ENCODE results near the gene CERK. TPM values are rescaled to one million over a fixed set of nuclear protein-coding genes. Genes with fewer than 3 reads are reported as not detected.

The CERK gene
- total RNA-seq, 1 experiment from 2014 or later: 30.9 TPM

DNA sequence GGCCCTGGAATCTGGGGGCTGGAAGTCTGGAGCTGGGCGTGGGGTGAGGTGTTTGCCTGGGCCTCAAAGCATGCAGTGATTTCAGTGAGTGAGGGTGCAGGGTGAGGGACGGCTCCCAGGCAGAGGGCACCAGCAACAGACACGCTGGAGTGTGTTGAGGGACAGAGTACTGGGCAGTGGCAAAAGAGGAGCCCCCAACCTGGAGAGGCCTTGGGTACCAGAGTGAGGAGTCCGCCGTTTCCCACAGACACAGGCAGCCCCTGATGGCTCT is 12.4 kb upstream of the CERK start:
- peaks cover 12% of the 10 kb centered on the region for H3K4me1 ChIP-seq (ENCODE audit: control insufficient read depth, insufficient read depth, low read length)
- no TSS peak for BruUV-seq (replicated peaks)
- CTCF ChIA-PET: no interaction called here
- intact Hi-C loops (cut with micrococcal nuclease; ENCODE audit: unreplicated experiment): no loop called here
- H3K27ac ChIP-seq (ENCODE audit: low read length): no peak overlapping the region
- no peaks in the 10 kb centered on the region for H3K9me3 ChIP-seq (ENCODE audit: control insufficient read depth, insufficient read depth, low read depth, low read length)
- DNase-seq (ENCODE audit: low read depth, low spot score): no peak
- POLR2A ChIA-PET: no interaction called here
- in situ Hi-C loops (cut with HindIII; ENCODE audit: low pct_unique_long_range_greater_than_20kb, low sequenced_read_pairs): no loop called here
- no peaks in the 10 kb centered on the region for H3K27me3 ChIP-seq (ENCODE audit: control insufficient read depth, insufficient read depth, low read length)
- no peaks in the 10 kb centered on the region for H3K36me3 ChIP-seq (ENCODE audit: control insufficient read depth, insufficient read depth, low read length)
- no peak for ATAC-seq
- TF ChIP-seq TCF7L2 (IDR thresholded peaks at IDR 0.05; ENCODE audit: low read depth, low read length) (no peak), SIN3A (IDR thresholded peaks at IDR 0.05; ENCODE audit: borderline replicate concordance, insufficient read depth, low read depth, low read length) (no peak), POLR2AphosphoS5 (IDR thresholded peaks at IDR 0.05; ENCODE audit: low read depth, low read length) (no peak)
- TF ChIP-seq, protein P1, sequence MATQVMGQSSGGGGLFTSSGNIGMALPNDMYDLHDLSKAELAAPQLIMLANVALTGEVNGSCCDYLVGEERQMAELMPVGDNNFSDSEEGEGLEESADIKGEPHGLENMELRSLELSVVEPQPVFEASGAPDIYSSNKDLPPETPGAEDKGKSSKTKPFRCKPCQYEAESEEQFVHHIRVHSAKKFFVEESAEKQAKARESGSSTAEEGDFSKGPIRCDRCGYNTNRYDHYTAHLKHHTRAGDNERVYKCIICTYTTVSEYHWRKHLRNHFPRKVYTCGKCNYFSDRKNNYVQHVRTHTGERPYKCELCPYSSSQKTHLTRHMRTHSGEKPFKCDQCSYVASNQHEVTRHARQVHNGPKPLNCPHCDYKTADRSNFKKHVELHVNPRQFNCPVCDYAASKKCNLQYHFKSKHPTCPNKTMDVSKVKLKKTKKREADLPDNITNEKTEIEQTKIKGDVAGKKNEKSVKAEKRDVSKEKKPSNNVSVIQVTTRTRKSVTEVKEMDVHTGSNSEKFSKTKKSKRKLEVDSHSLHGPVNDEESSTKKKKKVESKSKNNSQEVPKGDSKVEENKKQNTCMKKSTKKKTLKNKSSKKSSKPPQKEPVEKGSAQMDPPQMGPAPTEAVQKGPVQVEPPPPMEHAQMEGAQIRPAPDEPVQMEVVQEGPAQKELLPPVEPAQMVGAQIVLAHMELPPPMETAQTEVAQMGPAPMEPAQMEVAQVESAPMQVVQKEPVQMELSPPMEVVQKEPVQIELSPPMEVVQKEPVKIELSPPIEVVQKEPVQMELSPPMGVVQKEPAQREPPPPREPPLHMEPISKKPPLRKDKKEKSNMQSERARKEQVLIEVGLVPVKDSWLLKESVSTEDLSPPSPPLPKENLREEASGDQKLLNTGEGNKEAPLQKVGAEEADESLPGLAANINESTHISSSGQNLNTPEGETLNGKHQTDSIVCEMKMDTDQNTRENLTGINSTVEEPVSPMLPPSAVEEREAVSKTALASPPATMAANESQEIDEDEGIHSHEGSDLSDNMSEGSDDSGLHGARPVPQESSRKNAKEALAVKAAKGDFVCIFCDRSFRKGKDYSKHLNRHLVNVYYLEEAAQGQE (IDR thresholded peaks at IDR 0.05; ENCODE audit: insufficient read depth in 1 of 2, low read depth in 2 of 2, low read length in 1 of 2): no peak
- H3K4me3 ChIP-seq (ENCODE audit: low read depth in 2 of 2, low read length in 2 of 2): no peak overlapping the region

DNA sequence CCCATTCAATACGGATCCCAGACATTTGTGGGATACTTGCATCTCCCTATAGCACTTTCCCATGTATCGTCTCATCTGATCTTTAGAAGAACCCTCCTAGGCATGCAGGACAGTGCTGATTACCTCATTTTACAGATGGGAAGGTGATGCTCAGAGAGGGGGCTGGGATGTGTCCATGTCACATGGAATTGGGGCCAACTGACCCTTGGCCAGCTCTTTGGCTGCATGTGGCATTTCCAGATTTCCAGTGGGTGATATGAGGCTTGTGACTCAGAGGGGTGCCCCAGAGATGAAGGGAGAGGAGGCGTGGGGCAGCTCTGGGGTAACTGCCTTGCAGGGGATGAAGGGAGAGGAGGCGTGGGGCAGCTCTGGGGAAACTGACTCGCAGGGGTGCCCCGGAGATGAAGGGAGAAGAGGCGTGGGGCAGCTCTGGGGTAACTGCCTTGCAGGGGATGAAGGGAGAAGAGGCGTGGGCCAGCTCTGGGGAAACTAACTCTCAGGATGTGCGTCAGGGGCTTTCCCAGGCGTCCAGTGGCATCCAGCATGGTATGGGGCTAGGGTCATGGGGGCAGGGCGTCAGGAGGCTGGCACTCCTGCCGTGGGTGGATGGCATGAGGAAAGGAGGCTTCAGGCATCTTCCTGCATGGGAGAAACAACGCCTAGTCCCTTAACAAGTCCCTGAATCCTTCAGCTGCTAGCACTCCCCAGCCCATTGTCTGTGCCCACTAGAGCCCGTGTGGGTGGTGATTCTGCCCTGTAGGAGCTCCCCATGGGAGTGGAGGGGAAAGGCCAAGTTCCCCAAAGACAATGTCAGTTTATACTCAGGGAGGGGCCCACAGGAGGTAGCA is 11.9 kb upstream of the CERK start:
- ATAC-seq (no peak), DNase-seq (ENCODE audit: low read depth, low spot score) (no peak)
- no peaks in the 10 kb centered on the region for H3K27me3 ChIP-seq (ENCODE audit: control insufficient read depth, insufficient read depth, low read length)
- H3K4me3 ChIP-seq (ENCODE audit: low read depth in 2 of 2, low read length in 2 of 2): no peak overlapping the region
- H3K36me3 ChIP-seq (ENCODE audit: control insufficient read depth, insufficient read depth, low read length): no peaks in the 10 kb centered on the region
- ChIA-PET POLR2A (interaction anchor here (0.7 kb wide), 1 partner anchor 9 kb away, joined by 3 read pairs; no protein-coding TSS in a partner anchor), CTCF (interaction anchor here (0.7 kb wide), 1 partner anchor 52 kb away, joined by 5 read pairs; no protein-coding TSS in a partner anchor)
- in situ Hi-C loops (cut with HindIII; ENCODE audit: low pct_unique_long_range_greater_than_20kb, low sequenced_read_pairs) (no loop called here), intact Hi-C loops (cut with micrococcal nuclease; ENCODE audit: unreplicated experiment) (no loop called here)
- H3K9me3 ChIP-seq (ENCODE audit: control insufficient read depth, insufficient read depth, low read depth, low read length): no peaks in the 10 kb centered on the region
- no peak overlapping the region for H3K27ac ChIP-seq (ENCODE audit: low read length)
- peaks cover 12% of the 10 kb centered on the region for H3K4me1 ChIP-seq (ENCODE audit: control insufficient read depth, insufficient read depth, low read length)
- TF ChIP-seq TCF7L2 (IDR thresholded peaks at IDR 0.05; ENCODE audit: low read depth, low read length) (no peak), SIN3A (IDR thresholded peaks at IDR 0.05; ENCODE audit: borderline replicate concordance, insufficient read depth, low read depth, low read length) (no peak), POLR2AphosphoS5 (IDR thresholded peaks at IDR 0.05; ENCODE audit: low read depth, low read length) (no peak)
- TF ChIP-seq, protein P1 (IDR thresholded peaks at IDR 0.05; ENCODE audit: insufficient read depth in 1 of 2, low read depth in 2 of 2, low read length in 1 of 2): no peak
- TF ChIP-seq, protein P2, sequence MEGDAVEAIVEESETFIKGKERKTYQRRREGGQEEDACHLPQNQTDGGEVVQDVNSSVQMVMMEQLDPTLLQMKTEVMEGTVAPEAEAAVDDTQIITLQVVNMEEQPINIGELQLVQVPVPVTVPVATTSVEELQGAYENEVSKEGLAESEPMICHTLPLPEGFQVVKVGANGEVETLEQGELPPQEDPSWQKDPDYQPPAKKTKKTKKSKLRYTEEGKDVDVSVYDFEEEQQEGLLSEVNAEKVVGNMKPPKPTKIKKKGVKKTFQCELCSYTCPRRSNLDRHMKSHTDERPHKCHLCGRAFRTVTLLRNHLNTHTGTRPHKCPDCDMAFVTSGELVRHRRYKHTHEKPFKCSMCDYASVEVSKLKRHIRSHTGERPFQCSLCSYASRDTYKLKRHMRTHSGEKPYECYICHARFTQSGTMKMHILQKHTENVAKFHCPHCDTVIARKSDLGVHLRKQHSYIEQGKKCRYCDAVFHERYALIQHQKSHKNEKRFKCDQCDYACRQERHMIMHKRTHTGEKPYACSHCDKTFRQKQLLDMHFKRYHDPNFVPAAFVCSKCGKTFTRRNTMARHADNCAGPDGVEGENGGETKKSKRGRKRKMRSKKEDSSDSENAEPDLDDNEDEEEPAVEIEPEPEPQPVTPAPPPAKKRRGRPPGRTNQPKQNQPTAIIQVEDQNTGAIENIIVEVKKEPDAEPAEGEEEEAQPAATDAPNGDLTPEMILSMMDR (IDR thresholded peaks at IDR 0.05): no peak
- BruUV-seq (replicated peaks): no TSS peak
